Neural progenitor cell (in vitro differentiated cells): ENCODE data around the gene TMEM233. TPM values are rescaled to one million over a fixed set of nuclear protein-coding genes. Genes with fewer than 3 reads are reported as not detected.
"Not testable (repeated sequence)": the region's sequence is repeated elsewhere in the genome, so short reads cannot be mapped to it uniquely, and the experiment has no call there.

Experiments used
- DNase-seq: peaks from one replicate; pipeline ENCODE4 v3.0.0-alpha.2; 2016; ENCODE audit warnings: low spot score
- H2AFZ ChIP-seq: fragments of 200-600 bp; sonication (generic); replicated peaks from 2 replicates; pipeline ENCODE4 v1.6.1; 2016; ENCODE audit warnings: antibody characterized with exemption
- H3F3A ChIP-seq: fragments of 200-600 bp; sonication (generic); 2 replicates; pipeline ENCODE4 v1.6.1; 2016; ENCODE audit warnings: antibody characterized with exemption, low read depth
- H3K27ac ChIP-seq: fragments of 200-600 bp; sonication (generic); 2 replicates; pipeline ENCODE4 v1.5.1; 2016; ENCODE audit warnings: mild to moderate bottlenecking
- H3K27me3 ChIP-seq: fragments of 200-600 bp; sonication (generic); 2 replicates; pipeline ENCODE4 v1.6.1; 2016; ENCODE audit warnings: mild to moderate bottlenecking, moderate library complexity
- H3K36me3 ChIP-seq: fragments of 200-600 bp; sonication (generic); 2 replicates; pipeline ENCODE4 v1.5.1; 2016
- H3K4me1 ChIP-seq: fragments of 200-600 bp; sonication (generic); 2 replicates; pipeline ENCODE4 v1.6.1; 2016; ENCODE audit warnings: mixed run types
- H3K4me2 ChIP-seq: fragments of 200-600 bp; sonication (generic); 2 replicates; pipeline ENCODE4 v1.6.1; 2016
- H3K4me3 ChIP-seq: fragments of 200-600 bp; sonication (generic); 2 replicates; pipeline ENCODE4 v1.5.1; 2016
- H3K79me2 ChIP-seq: fragments of 200-600 bp; sonication (generic); 2 replicates; pipeline ENCODE4 v1.6.1; 2016; ENCODE audit warnings: low read depth
- H3K9ac ChIP-seq: fragments of 200-600 bp; sonication (generic); 2 replicates; pipeline ENCODE4 v1.6.1; 2016
- H3K9me3 ChIP-seq: fragments of 200-600 bp; sonication (generic); 2 replicates; pipeline ENCODE4 v1.5.1; 2016; ENCODE audit warnings: low read depth
- H4K20me1 ChIP-seq: fragments of 200-600 bp; sonication (generic); 2 replicates; pipeline ENCODE4 v1.6.1; 2016; ENCODE audit warnings: low read depth
- H3K27ac Mint-ChIP-seq: 3 replicates; pipeline ENCODE4 v1.8.0; 2021; ENCODE audit warnings: mixed read lengths
- H3K27me3 Mint-ChIP-seq: 2 replicates; pipeline ENCODE4 v1.8.0; 2022; ENCODE audit warnings: low read depth, mild to moderate bottlenecking, inconsistent platforms, moderate library complexity, mixed read lengths; ENCODE audit not compliant: insufficient read depth
- H3K36me3 Mint-ChIP-seq: 3 replicates; pipeline ENCODE4 v1.8.0; 2021; ENCODE audit warnings: mixed read lengths
- H3K4me1 Mint-ChIP-seq: 3 replicates; pipeline ENCODE4 v1.8.0; 2021; ENCODE audit warnings: mixed read lengths
- H3K4me3 Mint-ChIP-seq: 3 replicates; pipeline ENCODE4 v1.8.0; 2021; ENCODE audit warnings: mild to moderate bottlenecking, moderate library complexity, mixed read lengths
- H3K9me3 Mint-ChIP-seq: 3 replicates; pipeline ENCODE4 v1.8.0; 2020; ENCODE audit warnings: mixed read lengths
- CTCF ChIP-seq: fragments of 200-600 bp; sonication (generic); IDR thresholded peaks from 2 replicates; pipeline ENCODE4 v1.5.1; 2017; ENCODE audit warnings: antibody characterized with exemption, mild to moderate bottlenecking
- EZH2 ChIP-seq: fragments of 200-600 bp; sonication (generic); IDR thresholded peaks from 2 replicates; pipeline ENCODE4 v1.6.1; 2017; ENCODE audit warnings: antibody characterized with exemption, mild to moderate bottlenecking, moderate library complexity
- EZH2phosphoT487 ChIP-seq: fragments of 200-600 bp; sonication (generic); IDR thresholded peaks from 2 replicates; pipeline ENCODE4 v1.6.1; 2017; ENCODE audit warnings: antibody characterized with exemption
- total RNA-seq: library from RNA; depleted of rRNA; stranded (reverse); fragments of >200 nt; gene quantifications from 2 replicates; pipeline ENCODE4 v1.2.3, GENCODE V29; 2015; ENCODE audit warnings: low replicate concordance

The TMEM233 gene
- total RNA-seq, 1 donor from 2014 or later: not detected

GRCh38 chr12:119614705-119615104, 21.1 kb downstream of the TMEM233 start:
- no peak overlapping the region for H3K4me3 Mint-ChIP-seq
- no peaks in the 10 kb centered on the region for H3K36me3 Mint-ChIP-seq
- Histone ChIP-seq H3K4me3 (no peak overlapping the region), H2AFZ (no peak overlapping the region), H3K9ac (no peak overlapping the region), H3K4me2 (no peak overlapping the region), H3K36me3 (no peaks in the 10 kb centered on the region), H4K20me1 (no peaks in the 10 kb centered on the region), H3K79me2 (no peaks in the 10 kb centered on the region), H3K4me1 (no peaks in the 10 kb centered on the region), H3F3A (no peaks in the 10 kb centered on the region), H3K9me3 (no peaks in the 10 kb centered on the region), H3K27me3 (no peaks in the 10 kb centered on the region), H3K27ac (no peak overlapping the region)
- TF ChIP-seq EZH2phosphoT487: no peak
- no peak for TF ChIP-seq EZH2
- TF ChIP-seq CTCF: no peak
- no peaks in the 10 kb centered on the region for H3K4me1 Mint-ChIP-seq
- peaks cover 6% of the 10 kb centered on the region for H3K27me3 Mint-ChIP-seq
- no peak overlapping the region for H3K27ac Mint-ChIP-seq
- peaks cover 12% of the 10 kb centered on the region for H3K9me3 Mint-ChIP-seq
- DNase-seq: no peak

- H3K79me2 ChIP-seq: no peaks in the 10 kb centered on the region
- no peaks in the 10 kb centered on the region for H3K27me3 ChIP-seq
- no peak overlapping the region for H3K4me3 ChIP-seq
- no peak for DNase-seq
- no peaks in the 10 kb centered on the region for H3K4me1 ChIP-seq
- no peak overlapping the region for H2AFZ ChIP-seq
- Mint-ChIP-seq H3K9me3 (peaks cover 4% of the 10 kb centered on the region), H3K27ac (no peak overlapping the region), H3K27me3 (peaks cover 3% of the 10 kb centered on the region), H3K36me3 (no peaks in the 10 kb centered on the region), H3K4me1 (no peaks in the 10 kb centered on the region), H3K4me3 (no peak overlapping the region)
- TF ChIP-seq CTCF (no peak), EZH2phosphoT487 (no peak), EZH2 (no peak)
- H3F3A ChIP-seq: no peaks in the 10 kb centered on the region
- no peaks in the 10 kb centered on the region for H3K9me3 ChIP-seq
- H3K27ac ChIP-seq: no peak overlapping the region
- no peaks in the 10 kb centered on the region for H4K20me1 ChIP-seq
- no peak overlapping the region for H3K9ac ChIP-seq
- H3K36me3 ChIP-seq: no peaks in the 10 kb centered on the region
- H3K4me2 ChIP-seq: no peak overlapping the region
Observed at GRCh38 chr12:119615518-119616475, 22.2 kb downstream of the TMEM233 start.

GRCh38 chr12:119618328-119618896, 24.8 kb downstream of the TMEM233 start:
- H3K27ac Mint-ChIP-seq, H3K36me3 Mint-ChIP-seq: not testable (repeated sequence)

GRCh38 chr12:119620490-119620889, 26.9 kb downstream of the TMEM233 start:
- no peak overlapping the region for H3K27ac Mint-ChIP-seq
- TF ChIP-seq EZH2phosphoT487 (no peak), CTCF (no peak), EZH2 (no peak)
- Histone ChIP-seq H3F3A (no peaks in the 10 kb centered on the region), H3K4me1 (no peaks in the 10 kb centered on the region), H3K4me2 (no peak overlapping the region), H3K27ac (no peak overlapping the region), H3K79me2 (no peaks in the 10 kb centered on the region), H2AFZ (no peak overlapping the region), H3K4me3 (no peak overlapping the region), H3K36me3 (no peaks in the 10 kb centered on the region), H3K9me3 (no peaks in the 10 kb centered on the region), H4K20me1 (no peaks in the 10 kb centered on the region), H3K9ac (no peak overlapping the region), H3K27me3 (peaks cover 20% of the 10 kb centered on the region)
- H3K4me1 Mint-ChIP-seq: no peaks in the 10 kb centered on the region
- H3K9me3 Mint-ChIP-seq: peaks cover 4% of the 10 kb centered on the region
- H3K27me3 Mint-ChIP-seq: peaks cover 3% of the 10 kb centered on the region
- DNase-seq: no peak
- no peaks in the 10 kb centered on the region for H3K36me3 Mint-ChIP-seq
- H3K4me3 Mint-ChIP-seq: no peak overlapping the region

More at GRCh38 chr12:119618328-119618896, 24.8 kb downstream of the TMEM233 start:
- H3K4me3 ChIP-seq, H4K20me1 ChIP-seq, DNase-seq, H3K4me1 ChIP-seq, H3K9me3 ChIP-seq, H3K4me3 Mint-ChIP-seq, H3K9ac ChIP-seq, H3F3A ChIP-seq, H3K4me2 ChIP-seq, H3K27ac ChIP-seq, H3K27me3 Mint-ChIP-seq, H3K79me2 ChIP-seq, H2AFZ ChIP-seq, H3K4me1 Mint-ChIP-seq, H3K9me3 Mint-ChIP-seq, H3K36me3 ChIP-seq: not testable (repeated sequence)
- peaks cover 20% of the 10 kb centered on the region for H3K27me3 ChIP-seq
